ENCODE measurements around the gene MUC20. TPM values are rescaled to one million over a fixed set of nuclear protein-coding genes. Genes with fewer than 3 reads are reported as not detected.
"Not testable (repeated sequence)": the region's sequence is repeated elsewhere in the genome, so short reads cannot be mapped to it uniquely, and the experiment has no call there.

Gene MUC20
- total RNA-seq, 2 donors from 2014 or later, result 3.4 to 5.0 TPM

DNA sequence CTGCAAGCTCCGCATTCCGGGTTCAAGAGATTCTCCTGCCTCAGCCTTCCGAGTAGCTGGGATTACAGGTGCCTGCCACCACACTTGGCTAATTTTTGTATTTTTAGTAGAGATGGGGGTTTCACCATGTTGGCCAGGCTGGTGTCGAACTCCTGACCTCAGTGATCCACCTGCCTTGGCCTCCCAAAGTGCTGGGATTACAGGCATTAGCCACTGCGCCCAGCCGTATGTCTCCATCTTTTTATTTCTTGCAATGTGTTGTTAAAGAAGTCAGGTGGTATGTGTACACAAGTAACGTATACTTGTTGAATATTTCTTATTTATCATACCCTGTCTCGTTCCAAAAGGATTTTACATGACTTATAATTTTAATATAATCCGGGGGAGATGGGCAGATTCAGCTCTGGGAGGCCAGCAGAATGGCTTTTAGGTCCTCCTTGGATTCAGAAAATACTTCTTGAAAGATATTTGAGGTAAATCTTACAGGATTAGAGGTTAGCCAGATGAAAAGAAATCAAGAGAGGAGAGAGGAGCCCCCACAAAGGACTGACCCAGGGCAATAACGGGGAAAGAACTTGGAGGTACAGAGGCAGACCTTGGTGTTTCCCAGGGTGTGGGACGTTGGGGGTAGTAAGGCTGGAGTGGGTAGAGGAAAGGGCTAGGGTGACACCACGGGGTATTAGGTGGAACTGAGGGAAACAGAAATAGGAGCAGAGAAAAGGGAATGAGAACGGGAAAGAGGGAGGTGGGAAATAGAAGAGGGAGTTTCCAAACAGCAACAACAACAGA lies 27.2 kb upstream of the MUC20 start:
- TF ChIP-seq CTCF (IDR thresholded peaks at IDR 0.05), result no peak
- H3K27ac ChIP-seq, result no peak overlapping the region
- DNase-seq (ENCODE audit: low spot score), result no peak

DNA sequence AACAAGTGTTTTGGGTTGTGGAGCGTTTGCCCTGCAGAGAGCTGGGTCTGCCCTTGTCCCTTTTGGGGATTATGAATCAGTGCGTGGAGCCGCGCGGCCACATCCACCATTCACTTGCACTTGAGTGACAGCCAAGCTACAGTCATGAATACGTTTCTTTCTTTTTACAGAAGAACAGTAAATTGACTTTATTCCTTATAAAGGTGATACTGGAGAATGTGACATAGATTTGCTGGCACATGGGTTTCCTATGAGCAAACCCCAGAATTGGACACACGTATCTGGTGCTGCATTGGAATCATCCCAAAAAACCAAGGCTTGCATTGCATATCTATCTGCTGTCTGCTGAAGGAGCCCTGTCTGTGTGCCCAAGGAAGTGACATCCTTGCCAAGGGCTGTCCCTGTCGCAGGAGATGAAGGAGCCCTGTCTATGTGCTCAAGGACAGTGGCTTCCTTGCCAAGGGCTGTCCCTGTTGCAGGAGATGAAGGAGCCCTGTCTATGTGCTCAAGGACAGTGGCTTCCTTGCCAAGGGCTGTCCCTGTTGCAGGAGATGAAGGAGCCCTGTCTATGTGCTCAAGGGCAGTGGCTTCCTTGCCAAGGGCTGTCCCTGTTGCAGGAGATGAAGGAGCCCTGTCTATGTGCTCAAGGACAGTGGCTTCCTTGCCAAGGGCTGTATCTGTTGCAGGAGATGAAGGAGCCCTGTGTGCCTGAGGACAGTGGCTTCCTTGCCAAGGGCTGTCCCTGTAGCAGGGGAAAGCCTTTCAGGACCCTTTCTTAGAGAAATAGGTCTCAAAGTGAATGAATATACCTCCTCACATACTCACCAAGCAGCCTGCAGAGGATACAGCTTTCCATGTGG lies 26.3 kb upstream of the MUC20 start:
- H3K4me3 ChIP-seq; H3K27ac ChIP-seq; H3K27me3 ChIP-seq; DNase-seq (ENCODE audit: low spot score); H3K9me3 ChIP-seq: not testable (repeated sequence)
- Histone ChIP-seq H3K36me3 (peaks cover 38% of the 10 kb centered on the region), H3K4me1 (peaks cover 0 to 11% of the 10 kb centered on the region in 2 donors)

More for the DNA sequence above, 27.2 kb upstream of the MUC20 start:
- Histone ChIP-seq H3K27me3 (no peaks in the 10 kb centered on the region), H3K4me1 (peaks cover 0 to 11% of the 10 kb centered on the region in 2 donors), H3K36me3 (peaks cover 45% of the 10 kb centered on the region), H3K4me3 (no peak overlapping the region), H3K9me3 (no peaks in the 10 kb centered on the region)

GRCh38 chr3:195696632-195697278 lies 24.0 kb upstream of the MUC20 start:
- Histone ChIP-seq H3K27me3 (no peaks in the 10 kb centered on the region), H3K36me3 (peaks cover 24% of the 10 kb centered on the region)

GRCh38 chr3:195697582-195698324 lies 23.0 kb upstream of the MUC20 start:
- no peak for TF ChIP-seq CTCF (IDR thresholded peaks at IDR 0.05)
- no peak overlapping the region for H3K27ac ChIP-seq
- no peaks in the 10 kb centered on the region for H3K27me3 ChIP-seq
- peaks cover 16% of the 10 kb centered on the region for H3K36me3 ChIP-seq
- DNase-seq (ENCODE audit: low spot score), result no peak
- no peak overlapping the region for H3K4me3 ChIP-seq
- no peaks in the 10 kb centered on the region for H3K9me3 ChIP-seq
- H3K4me1 ChIP-seq, result peaks cover 0 to 11% of the 10 kb centered on the region in 2 donors

More at GRCh38 chr3:195696632-195697278, 24.0 kb upstream of the MUC20 start:
- H3K27ac ChIP-seq, result no peak overlapping the region
- H3K9me3 ChIP-seq, result no peaks in the 10 kb centered on the region
- TF ChIP-seq CTCF (IDR thresholded peaks at IDR 0.05), result no peak
- no peak for DNase-seq (ENCODE audit: low spot score)
- no peak overlapping the region for H3K4me3 ChIP-seq
- peaks cover 0 to 11% of the 10 kb centered on the region in 2 donors for H3K4me1 ChIP-seq

- Histone ChIP-seq H3K27ac (peak overlapping the region in 1 of 2 donors; percentile 13), H3K4me1 (peaks cover 0 to 11% of the 10 kb centered on the region in 2 donors), H3K4me3 (no peak overlapping the region), H3K9me3 (no peaks in the 10 kb centered on the region), H3K36me3 (peaks cover 10% of the 10 kb centered on the region), H3K27me3 (no peaks in the 10 kb centered on the region)
- no peak for TF ChIP-seq CTCF (IDR thresholded peaks at IDR 0.05)
- no peak for DNase-seq (ENCODE audit: low spot score)
These were observed 22.5 kb upstream of the MUC20 start for GRCh38 chr3:195698325-195698646.

Data from right atrium auricular region (tissue), 2 donors.